UCSD-AML1 (cell line): ENCODE measurements around the gene FMOD.
"Not testable (repeated sequence)": the region's sequence is repeated elsewhere in the genome, so short reads cannot be mapped to it uniquely, and the experiment has no call there.

Experiments used
- DNase-seq: peaks from one replicate; lab custom pipeline; 2025; ENCODE audit not compliant: unreplicated experiment; lab: John Stamatoyannopoulos, UW

The FMOD gene

GRCh38 chr1:203326830-203327683 lies 23.9 kb downstream of the FMOD start:
- DNase-seq = peak; percentile 91

DNA sequence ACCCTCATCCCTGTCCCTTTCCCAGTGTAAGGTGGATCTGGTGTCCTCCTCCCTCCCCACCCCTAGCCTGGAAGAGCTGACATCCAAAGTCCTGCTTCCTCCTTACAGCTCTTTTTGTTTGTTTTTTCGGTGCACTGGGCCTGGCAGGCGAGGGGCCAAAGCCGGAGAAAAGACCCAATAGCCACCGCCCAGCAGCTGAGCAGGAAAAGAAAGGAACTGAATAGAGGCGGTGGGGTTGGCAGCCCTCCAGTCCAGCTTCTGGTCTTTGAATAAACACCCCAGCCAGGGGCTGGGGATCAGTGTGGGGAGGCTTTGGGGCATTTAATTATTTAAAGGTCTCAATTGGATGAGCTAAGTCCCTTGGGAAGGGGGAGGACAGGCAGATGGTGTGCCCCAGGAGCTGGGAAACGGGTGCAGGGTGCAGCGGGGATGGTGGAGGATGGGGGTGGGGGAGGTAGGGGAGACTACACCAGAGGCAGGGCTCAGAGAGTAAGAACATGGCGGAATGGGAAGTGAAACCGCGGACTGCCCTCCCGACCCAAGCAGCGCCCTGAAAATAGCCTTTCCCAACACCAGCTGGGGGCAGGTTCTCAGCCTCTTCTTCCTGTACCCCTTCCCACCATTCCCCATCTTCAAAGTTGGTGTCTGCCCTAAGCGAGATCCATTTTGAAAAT lies 25.4 kb downstream of the FMOD start:
- DNase-seq = no peak

DNA sequence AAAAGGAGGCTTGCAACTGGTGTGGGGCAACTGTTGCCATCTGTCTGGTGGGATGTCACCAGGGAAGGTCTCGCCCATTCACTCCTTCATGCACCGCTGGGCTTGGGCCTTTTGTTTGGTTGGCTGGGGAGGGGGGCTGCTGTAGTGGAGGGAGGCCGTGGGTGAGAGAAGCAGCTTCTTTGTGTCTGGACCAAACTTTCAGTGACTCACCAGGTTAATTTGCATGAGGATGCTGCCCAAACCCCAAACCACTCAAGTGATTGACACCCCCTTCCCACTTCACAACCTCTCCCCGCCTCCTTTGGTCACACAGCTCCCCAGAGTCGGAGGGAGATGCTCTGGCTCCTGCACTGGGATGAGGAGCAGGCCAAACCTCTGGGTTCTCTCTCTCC lies 25.9 kb downstream of the FMOD start:
- no peak for DNase-seq

DNA sequence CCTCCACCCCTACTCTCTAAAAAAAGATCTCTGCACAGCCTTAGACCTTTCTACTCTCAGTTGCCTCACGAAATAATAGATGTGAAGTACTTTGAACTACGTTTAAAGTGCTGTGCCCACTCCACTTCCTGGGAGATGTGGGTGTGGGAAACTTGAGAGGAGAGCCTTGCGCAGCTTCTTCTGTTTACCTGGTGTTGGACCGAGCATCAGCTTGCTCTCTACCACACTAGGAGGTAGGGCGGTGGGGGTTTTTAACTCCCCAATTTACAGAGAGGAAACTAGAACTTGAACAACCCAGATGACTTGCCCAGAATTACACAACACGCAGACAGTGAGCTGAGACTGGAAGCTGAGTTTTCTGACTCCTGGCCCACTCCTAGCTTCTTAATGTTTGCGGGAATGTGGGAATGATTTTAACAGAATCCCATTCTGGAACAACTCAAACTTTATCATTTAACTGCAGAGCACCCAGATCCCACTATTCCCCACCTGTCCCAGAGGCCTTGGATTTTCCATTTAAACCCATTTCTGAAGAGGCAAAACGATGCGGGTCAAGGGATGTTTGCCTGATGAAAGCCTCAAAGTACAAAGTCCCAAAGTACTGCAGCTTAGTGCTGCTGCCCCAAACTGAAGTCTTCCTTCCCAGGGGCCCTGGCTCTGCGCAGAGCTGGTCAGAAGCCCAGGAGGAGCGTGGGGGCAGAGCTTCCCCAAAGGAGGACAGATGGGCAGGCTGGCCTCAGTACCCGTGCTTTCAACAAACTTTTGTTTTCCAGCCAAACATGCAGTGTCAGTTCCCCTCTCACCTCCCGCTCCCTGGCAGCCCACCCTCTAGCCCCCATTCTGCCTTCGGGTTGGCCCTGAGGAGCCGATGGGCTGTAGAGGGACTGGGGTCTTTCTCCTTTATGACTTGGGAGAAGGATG lies 26.6 kb downstream of the FMOD start:
- DNase-seq = no peak

DNA sequence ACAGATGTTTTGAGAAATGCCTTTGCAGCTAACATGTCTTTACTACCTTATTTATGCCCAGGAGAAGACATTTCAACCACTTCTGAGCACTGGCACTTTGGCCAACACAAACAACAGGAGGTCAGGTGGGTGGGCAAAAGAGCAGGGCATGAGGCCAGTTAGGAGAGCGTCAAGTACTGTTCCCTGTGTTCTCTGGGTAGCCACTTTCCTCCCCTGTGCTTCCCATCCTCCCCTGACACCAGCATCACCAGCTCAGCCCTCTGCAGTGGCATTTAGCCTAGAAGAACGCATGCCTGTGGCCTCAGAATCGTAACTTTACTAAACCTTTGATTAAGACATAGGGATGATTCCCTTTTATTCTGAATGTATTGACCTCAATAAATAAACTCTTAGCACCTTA lies 27.3 kb downstream of the FMOD start:
- DNase-seq = no peak

DNA sequence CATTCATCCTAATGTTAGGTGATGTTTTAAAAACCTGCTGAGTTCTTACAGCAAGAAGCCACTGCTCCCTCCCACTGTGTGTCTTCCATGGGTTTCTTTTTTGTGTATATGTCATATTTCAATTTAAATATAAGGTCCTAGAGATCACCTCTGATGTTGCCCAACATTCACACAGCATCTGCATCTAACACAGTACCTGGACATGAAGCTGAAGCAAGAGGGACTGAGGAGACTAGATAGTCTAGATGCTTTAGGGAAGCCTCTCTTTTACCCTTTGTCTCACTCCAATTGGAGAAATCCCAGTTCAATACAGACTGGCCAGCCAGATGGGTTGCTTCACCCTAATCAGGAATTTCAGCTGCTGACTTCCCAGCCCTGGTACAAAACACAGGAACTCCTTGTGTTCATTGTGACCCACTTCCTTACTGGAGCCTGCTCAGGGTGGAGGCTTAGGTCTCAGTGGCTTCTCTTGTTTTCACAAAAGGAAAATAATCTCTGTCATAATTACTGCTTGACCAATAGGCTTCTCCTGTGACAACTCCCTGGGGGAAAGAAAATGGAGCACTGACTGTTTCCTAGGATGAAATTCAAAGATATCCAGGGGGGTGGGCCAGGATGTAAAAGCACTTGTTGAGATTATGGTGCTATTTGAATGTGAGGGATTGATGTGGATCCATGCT lies 28.3 kb downstream of the FMOD start:
- no peak for DNase-seq

- no peak for DNase-seq
Measured at GRCh38 chr1:203321273-203322052, 29.5 kb downstream of the FMOD start.

DNA sequence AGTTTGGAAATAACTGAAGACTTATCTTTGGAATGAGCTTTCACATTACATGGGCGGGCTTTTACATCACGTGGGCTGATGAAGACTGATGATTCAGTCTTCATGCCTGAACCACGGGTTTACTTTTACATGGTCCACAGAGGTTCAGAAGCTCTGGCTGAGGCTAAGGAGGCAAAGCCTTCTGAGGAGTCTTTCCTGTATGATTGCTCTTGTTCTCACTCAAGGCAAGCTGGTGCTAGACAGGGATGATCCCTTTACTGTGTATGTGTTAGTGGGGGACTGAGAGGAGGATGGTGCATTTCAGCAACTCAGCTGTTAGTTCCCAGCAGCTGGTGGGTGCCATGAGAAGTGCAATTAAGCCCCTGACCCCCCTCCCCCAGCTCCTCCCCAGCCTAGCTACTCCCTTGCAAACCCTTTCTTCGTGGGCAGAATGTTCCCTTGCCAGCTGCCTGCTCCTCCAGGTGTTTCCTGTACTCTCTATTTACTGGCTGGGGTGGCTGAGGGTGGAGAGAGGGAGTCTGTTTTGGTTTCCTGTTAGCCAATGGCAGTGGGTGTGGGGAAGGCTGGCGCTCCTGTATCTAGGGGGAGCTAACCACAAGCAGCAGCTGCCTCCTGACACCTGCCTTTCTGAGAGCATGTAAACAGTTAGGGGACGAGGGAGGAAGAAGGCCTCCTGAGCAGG lies 30.2 kb downstream of the FMOD start:
- DNase-seq = peak; percentile 83

GRCh38 chr1:203318229-203318517 lies 32.7 kb downstream of the FMOD start:
- no peak for DNase-seq

GRCh38 chr1:203317429-203318228 lies 33.3 kb downstream of the FMOD start:
- no peak for DNase-seq

- no peak for DNase-seq
Measured at GRCh38 chr1:203316626-203317093, 34.3 kb downstream of the FMOD start.

GRCh38 chr1:203314025-203314759 lies 36.7 kb downstream of the FMOD start:
- not testable (repeated sequence) for DNase-seq

DNA sequence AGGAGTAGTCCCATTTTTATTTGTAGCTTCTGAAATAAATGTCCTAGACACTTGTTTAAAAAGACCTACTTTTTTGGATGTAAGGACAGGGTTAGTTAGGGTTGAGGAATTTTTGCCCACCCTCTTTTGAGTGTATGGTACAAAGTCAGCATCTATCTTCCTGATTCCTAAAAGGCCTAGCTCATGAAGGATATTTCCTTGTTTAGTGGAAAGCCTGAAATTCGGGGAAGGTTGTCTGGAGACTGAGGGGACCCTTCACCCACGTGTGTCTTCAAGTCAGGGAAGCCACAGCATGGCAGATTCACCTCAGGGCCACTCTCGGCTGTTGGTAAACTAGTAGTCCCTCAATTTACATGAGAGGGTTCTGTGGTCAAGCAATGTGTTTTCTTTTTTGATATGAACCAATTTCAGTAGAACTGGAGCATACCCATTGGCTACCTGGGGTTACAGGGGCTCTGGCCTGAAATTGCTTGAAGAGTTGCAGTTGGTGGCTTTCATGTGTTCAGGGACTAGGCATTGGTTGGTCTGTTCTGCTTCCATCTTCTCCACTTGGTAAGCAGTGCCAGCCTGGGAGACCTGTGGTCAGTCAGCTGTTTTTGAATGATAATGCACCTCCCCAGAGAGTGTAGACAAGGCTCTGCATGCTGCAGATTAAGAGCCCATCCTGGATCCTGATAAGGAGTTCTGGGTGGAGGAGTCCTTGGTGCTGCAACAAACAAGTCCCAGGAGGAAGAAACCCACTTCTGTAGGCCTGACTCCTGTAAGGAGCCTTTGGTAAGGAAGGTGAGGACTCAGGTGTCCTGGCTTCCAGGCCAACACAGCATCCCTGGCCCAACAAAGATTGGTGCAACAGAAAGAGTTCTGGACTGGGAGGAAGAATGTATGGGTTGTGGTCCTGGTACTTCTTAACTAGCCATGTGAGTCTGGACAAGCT lies 39.3 kb downstream of the FMOD start:
- DNase-seq = no peak

GRCh38 chr1:203308923-203309331 lies 42.0 kb downstream of the FMOD start:
- DNase-seq = no peak

DNA sequence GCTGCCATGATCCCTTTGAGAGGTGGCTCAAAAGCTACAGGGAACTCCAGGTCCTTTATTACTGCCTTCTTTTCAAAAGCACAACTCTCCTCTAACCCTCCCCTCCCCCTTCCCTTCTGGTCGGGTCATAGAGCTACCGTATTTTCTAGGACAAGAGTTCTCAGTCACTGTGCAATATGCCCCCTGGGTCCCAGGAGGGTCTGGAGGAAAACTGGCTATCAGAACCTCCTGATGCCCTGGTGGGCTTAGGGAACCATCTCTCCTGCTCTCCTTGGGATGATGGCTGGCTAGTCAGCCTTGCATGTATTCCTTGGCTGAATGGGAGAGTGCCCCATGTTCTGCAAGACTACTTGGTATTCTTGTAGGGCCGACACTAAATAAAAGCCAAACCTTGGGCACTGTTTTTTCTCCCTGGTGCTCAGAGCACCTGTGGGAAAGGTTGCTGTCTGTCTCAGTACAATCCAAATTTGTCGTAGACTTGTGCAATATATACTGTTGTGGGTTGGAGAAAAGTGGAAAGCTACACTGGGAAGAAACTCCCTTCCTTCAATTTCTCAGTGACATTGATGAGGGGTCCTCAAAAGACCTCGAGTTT lies 42.5 kb downstream of the FMOD start:
- no peak for DNase-seq

GRCh38 chr1:203307641-203308126 lies 43.2 kb downstream of the FMOD start:
- DNase-seq = no peak
